ENCODE data around the gene GIN1.
A peak's percentile ranks its signal among the peaks of the same experiment; 100 is the strongest.

The GIN1 gene

DNA sequence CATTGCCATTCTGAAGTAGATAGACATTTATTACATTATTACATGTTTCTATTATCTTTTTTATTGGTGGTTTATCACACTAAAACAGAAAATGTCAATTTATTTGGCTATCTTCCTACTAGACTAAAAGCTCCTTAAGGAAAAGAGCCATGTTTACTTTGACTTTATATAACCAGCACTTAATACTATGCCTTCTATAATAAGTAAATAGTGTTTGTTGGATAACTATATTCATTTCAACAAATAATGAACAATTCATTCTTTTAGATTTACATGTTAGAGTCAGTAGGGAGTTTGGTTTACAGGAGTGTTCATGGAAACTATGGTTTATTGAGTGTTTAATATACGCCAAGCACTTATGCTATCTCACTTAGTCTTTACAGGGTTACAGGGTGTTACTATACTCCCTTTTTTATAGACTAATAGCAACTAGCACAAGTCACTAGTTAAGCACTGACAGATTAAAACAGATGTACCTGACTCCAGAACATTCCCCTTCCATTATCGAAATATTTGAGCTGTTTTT, 7.4 kb upstream of the GIN1 start:
- no peak overlapping the region for H3K27ac ChIP-seq
- POLR2A ChIA-PET (ENCODE audit: low non-redundant PET): no interaction called here
- no peak for TF ChIP-seq CTCF (conservative IDR thresholded peaks at IDR 0.05; ENCODE audit: low read depth)
- CTCF ChIA-PET: no interaction called here
- DNase-seq (ENCODE audit: low spot score): no peak

- ChIA-PET POLR2A (ENCODE audit: low non-redundant PET) (no interaction called here), CTCF (interaction anchor here (0.6 to 0.7 kb wide), 3 partner anchors 12 to 95 kb away, joined by 4 read pairs; no protein-coding TSS in a partner anchor)
- DNase-seq (ENCODE audit: low spot score): no peak
- no peak overlapping the region for H3K27ac ChIP-seq
- TF ChIP-seq CTCF (conservative IDR thresholded peaks at IDR 0.05; ENCODE audit: low read depth): no peak
Observed at GRCh38 chr5:103126557-103126956, 6.6 kb upstream of the GIN1 start.

DNA sequence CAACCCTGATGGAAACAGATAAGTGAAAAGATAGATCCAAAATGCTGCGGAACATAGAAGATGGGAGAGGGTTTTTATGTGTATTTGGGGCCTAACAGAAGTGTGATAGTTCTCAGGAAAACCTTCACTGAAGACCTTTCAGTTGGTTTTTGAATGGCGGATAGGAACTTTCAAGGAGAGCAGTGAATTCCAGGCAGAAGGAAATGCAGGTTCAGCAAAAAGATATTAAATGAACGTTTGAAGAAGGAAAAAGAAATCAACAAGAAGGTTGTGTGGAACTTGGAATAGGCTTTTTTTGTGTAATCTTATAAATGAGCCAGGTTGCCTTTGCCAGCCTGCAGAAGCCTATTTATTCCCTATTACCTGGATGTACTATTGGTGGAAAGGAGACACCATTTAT, 2.3 kb upstream of the GIN1 start:
- no peak overlapping the region for H3K27ac ChIP-seq
- CTCF ChIA-PET: no interaction called here
- no peak for DNase-seq (ENCODE audit: low spot score)
- no peak for TF ChIP-seq CTCF (conservative IDR thresholded peaks at IDR 0.05; ENCODE audit: low read depth)
- POLR2A ChIA-PET (ENCODE audit: low non-redundant PET): no interaction called here

GRCh38 chr5:103120607-103121200, 766 bp upstream of the GIN1 start:
- peak overlapping the region; percentile 99 for H3K27ac ChIP-seq
- CTCF ChIA-PET: interaction anchor here (0.5 to 0.8 kb wide), 4 partner anchors 9 to 660 kb away, joined by 3 read pairs; no protein-coding TSS in a partner anchor
- DNase-seq (ENCODE audit: low spot score): peak; percentile 22
- POLR2A ChIA-PET (ENCODE audit: low non-redundant PET): interaction anchor here (0.6 kb wide), 1 partner anchor 138 kb away, joined by 12 read pairs; the partner anchor contains the start of gene MACIR
- no peak for TF ChIP-seq CTCF (conservative IDR thresholded peaks at IDR 0.05; ENCODE audit: low read depth)

GRCh38 chr5:103119070-103119764, 721 bp downstream of the GIN1 start:
- ChIA-PET POLR2A (ENCODE audit: low non-redundant PET) (interaction anchor here (0.6 to 0.9 kb wide), 3 partner anchors 22 to 78 kb away, joined by 3 read pairs; no protein-coding TSS in a partner anchor), CTCF (interaction anchor here (0.6 to 1.6 kb wide), 4 partner anchors 10 to 583 kb away, joined by 3 to 5 read pairs (median 3); no protein-coding TSS in a partner anchor)
- TF ChIP-seq CTCF (conservative IDR thresholded peaks at IDR 0.05; ENCODE audit: low read depth): no peak
- H3K27ac ChIP-seq: peak overlapping the region; percentile 99
- no peak for DNase-seq (ENCODE audit: low spot score)

DNA sequence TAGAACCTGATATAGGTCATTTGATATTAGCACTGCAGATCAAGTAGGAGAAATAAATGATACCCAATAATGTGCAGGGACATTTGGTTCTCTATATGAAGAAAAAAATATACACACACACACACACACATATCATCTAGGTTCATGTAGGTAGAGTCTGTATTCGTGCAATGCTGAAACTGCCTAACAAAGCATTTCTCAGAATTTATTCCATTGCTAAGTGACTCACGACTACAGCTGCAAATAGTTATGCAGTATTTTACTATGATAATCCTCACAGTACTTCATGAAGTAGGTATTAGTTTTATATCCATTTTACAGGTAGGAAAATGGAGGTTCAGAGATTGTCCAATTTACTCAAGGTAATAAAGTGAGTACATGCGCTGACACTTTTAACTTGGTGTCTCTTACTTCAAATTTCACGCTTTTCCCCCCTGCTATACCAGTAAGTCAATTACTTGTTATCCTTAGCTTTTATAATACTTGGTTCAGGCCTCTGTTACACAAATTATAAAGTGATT, 2.4 kb downstream of the GIN1 start:
- CTCF ChIA-PET: no interaction called here
- DNase-seq (ENCODE audit: low spot score): no peak
- POLR2A ChIA-PET (ENCODE audit: low non-redundant PET): no interaction called here
- no peak overlapping the region for H3K27ac ChIP-seq
- TF ChIP-seq CTCF (conservative IDR thresholded peaks at IDR 0.05; ENCODE audit: low read depth): no peak
